ENCODE results near the gene BLVRB. TPM values are rescaled to one million over a fixed set of nuclear protein-coding genes. Genes with fewer than 3 reads are reported as not detected.

BLVRB gene
- total RNA-seq, 1 donor from 2014 or later, result 295 TPM

- H3K36me3 ChIP-seq, result no peaks in the 10 kb centered on the region
- no peak overlapping the region for H3K4me3 ChIP-seq
- H3K4me1 ChIP-seq, result peaks cover 2 to 6% of the 10 kb centered on the region in 2 donors
- H3K9me3 ChIP-seq, result no peaks in the 10 kb centered on the region
- DNase-seq (ENCODE audit: low spot score in 2 of 2), result no peak
- TF ChIP-seq CTCF (IDR thresholded peaks at IDR 0.05), result no peak
- no peak overlapping the region for H3K27ac ChIP-seq
- intact Hi-C loops (cut with DNase I), result no loop called here
- peaks cover 5% of the 10 kb centered on the region for H3K27me3 ChIP-seq
Observed at GRCh38 chr19:40511487-40511886, 45.9 kb upstream of the BLVRB start.

GRCh38 chr19:40510526-40511115, 45.1 kb upstream of the BLVRB start:
- peaks cover 2 to 6% of the 10 kb centered on the region in 2 donors for H3K4me1 ChIP-seq
- H3K27me3 ChIP-seq, result peaks cover 5% of the 10 kb centered on the region
- no peak for TF ChIP-seq CTCF (IDR thresholded peaks at IDR 0.05)
- no peak overlapping the region for H3K27ac ChIP-seq
- intact Hi-C loops (cut with DNase I), result no loop called here
- H3K36me3 ChIP-seq, result no peaks in the 10 kb centered on the region
- no peak for DNase-seq (ENCODE audit: low spot score in 2 of 2)
- H3K4me3 ChIP-seq, result no peak overlapping the region
- H3K9me3 ChIP-seq, result no peaks in the 10 kb centered on the region

- DNase-seq (ENCODE audit: low spot score in 2 of 2), result no peak
- Histone ChIP-seq H3K9me3 (no peaks in the 10 kb centered on the region), H3K36me3 (no peaks in the 10 kb centered on the region), H3K4me3 (no peak overlapping the region), H3K27ac (no peak overlapping the region), H3K27me3 (peaks cover 5% of the 10 kb centered on the region), H3K4me1 (peaks cover 2 to 6% of the 10 kb centered on the region in 2 donors)
- intact Hi-C loops (cut with DNase I), result no loop called here
- TF ChIP-seq CTCF (IDR thresholded peaks at IDR 0.05), result no peak
Observed at GRCh38 chr19:40508739-40509260, 43.3 kb upstream of the BLVRB start.

GRCh38 chr19:40507892-40508291, 42.3 kb upstream of the BLVRB start:
- H3K4me1 ChIP-seq, result peaks cover 2 to 5% of the 10 kb centered on the region in 2 donors
- intact Hi-C loops (cut with DNase I), result no loop called here
- H3K27me3 ChIP-seq, result peaks cover 5% of the 10 kb centered on the region
- H3K27ac ChIP-seq, result no peak overlapping the region
- no peak for TF ChIP-seq CTCF (IDR thresholded peaks at IDR 0.05)
- DNase-seq (ENCODE audit: low spot score in 2 of 2), result no peak
- H3K36me3 ChIP-seq, result no peaks in the 10 kb centered on the region
- no peaks in the 10 kb centered on the region for H3K9me3 ChIP-seq
- no peak overlapping the region for H3K4me3 ChIP-seq

GRCh38 chr19:40506099-40506498, 40.6 kb upstream of the BLVRB start:
- Histone ChIP-seq H3K36me3 (no peaks in the 10 kb centered on the region), H3K4me1 (no peaks in the 10 kb centered on the region), H3K27me3 (no peaks in the 10 kb centered on the region), H3K4me3 (no peak overlapping the region), H3K27ac (no peak overlapping the region), H3K9me3 (no peaks in the 10 kb centered on the region)
- no peak for DNase-seq (ENCODE audit: low spot score in 2 of 2)
- intact Hi-C loops (cut with DNase I), result no loop called here
- no peak for TF ChIP-seq CTCF (IDR thresholded peaks at IDR 0.05)

GRCh38 chr19:40503320-40503695, 37.8 kb upstream of the BLVRB start:
- TF ChIP-seq CTCF (IDR thresholded peaks at IDR 0.05), result no peak
- DNase-seq (ENCODE audit: low spot score in 2 of 2), result no peak
- intact Hi-C loops (cut with DNase I), result no loop called here
- Histone ChIP-seq H3K27me3 (no peaks in the 10 kb centered on the region), H3K4me1 (no peaks in the 10 kb centered on the region), H3K27ac (no peak overlapping the region), H3K4me3 (no peak overlapping the region), H3K36me3 (no peaks in the 10 kb centered on the region), H3K9me3 (no peaks in the 10 kb centered on the region)
